ENCODE measurements around the gene FBXL14. TPM values are rescaled to one million over a fixed set of nuclear protein-coding genes. Genes with fewer than 3 reads are reported as not detected.

FBXL14 gene
- total and polyA plus RNA-seq, 9 of the 15 experiments (the other 6 are each of a cell fraction or from before 2014, with no cell fraction given): 0.13 to 9.8 (median 3.3) TPM

- intact Hi-C loops (cut with micrococcal nuclease): no loop called here
- BruUV-seq (replicated peaks): no TSS peak
- no peak for ATAC-seq
- no peaks in the 10 kb centered on the region for H3K9me1 ChIP-seq (ENCODE audit: control insufficient read depth, insufficient read depth, low read length)
- WGBS (ENCODE audit: insufficient coverage, low coverage, missing lambda C conversion rate): 74% methylated on average over 7 of the region's 8 CpGs
- in situ Hi-C loops (cut with MboI): no loop called here
- no peak overlapping the region for H3K9ac ChIP-seq (ENCODE audit: insufficient read depth in 1 of 2, low read depth in 2 of 2, low read length in 2 of 2)
- no peak for FAIRE-seq
- no peak overlapping the region for H3K4me3 ChIP-seq
- no peaks in the 10 kb centered on the region for H3K9me3 ChIP-seq (replicated peaks; ENCODE audit: control insufficient read depth, insufficient read depth, low read depth, low read length)
- H3K79me2 ChIP-seq (ENCODE audit: control insufficient read depth, insufficient read depth, low read length): no peaks in the 10 kb centered on the region
- POLR2A ChIA-PET: no interaction called here
- TF ChIP-seq ZNF592 (IDR thresholded peaks at IDR 0.05) (no peak), JUND (IDR thresholded peaks at IDR 0.05; ENCODE audit: borderline replicate concordance, low read depth, low read length) (no peak), JUND (tag; IDR thresholded peaks at IDR 0.05; ENCODE audit: borderline replicate concordance, low read depth, low read length) (no peak), PCBP1 (IDR thresholded peaks at IDR 0.05; ENCODE audit: low read depth, low read length, poor library complexity, severe bottlenecking) (no peak)
- no peaks in the 10 kb centered on the region for H4K20me1 ChIP-seq (replicated peaks; ENCODE audit: control insufficient read depth, insufficient read depth, low read length)
- no peaks in the 10 kb centered on the region for H3K27me3 ChIP-seq (ENCODE audit: control insufficient read depth in 2 of 2, insufficient read depth in 2 of 2, low read length in 2 of 2)
- CTCF ChIA-PET (ENCODE audit: low intra/inter-chr PET ratio): no interaction called here
- H3K4me2 ChIP-seq (ENCODE audit: insufficient read depth, low read length): no peak overlapping the region
- H3K27ac ChIP-seq (ENCODE audit: extremely low read depth, low read depth, low read length): no peak overlapping the region
- no peak overlapping the region for H2AFZ ChIP-seq (ENCODE audit: low read depth, low read length)
- DNase-seq (ENCODE audit: extremely low read depth in 1 of 4, low spot score in 3 of 4): no peak
- H3K36me3 ChIP-seq (ENCODE audit: control insufficient read depth, insufficient read depth, low read length): no peaks in the 10 kb centered on the region
- peaks cover 8 to 11% of the 10 kb centered on the region in 2 experiments; a peak in 4 of 5 replicates for H3K4me1 ChIP-seq (replicated peaks in 1 of 2; ENCODE audit: control insufficient read depth in 2 of 2, insufficient read depth in 2 of 2, low read length in 2 of 2)
Measured at GRCh38 chr12:1523046-1523445, 71.3 kb downstream of the FBXL14 start.
